Heart right ventricle (tissue), 16 donors: ENCODE data around the gene RNASE4. TPM values are rescaled to one million over a fixed set of nuclear protein-coding genes. Genes with fewer than 3 reads are reported as not detected.
"Not testable (repeated sequence)": the region's sequence is repeated elsewhere in the genome, so short reads cannot be mapped to it uniquely, and the experiment has no call there.

Experiments
- ATAC-seq, 8 donors: fragments of 200-7000 bp; cut with Tn5 transposase; one replicate each; pipeline ENCODE4 v1.9.1; 2020; ENCODE audit warnings: mild to moderate bottlenecking in 8 of 8, moderate library complexity in 8 of 8, moderate number of reproducible peaks in 1 of 8
- DNase-seq, 2 donors: peaks; one replicate each; pipeline ENCODE4 v3.0.0-alpha.2; 2020
- H3K27ac ChIP-seq, 10 donors: fragments of 200-600 bp; sonication (generic) in 2 of 10; one replicate each; pipeline versions ENCODE4 v1.5.0 to v1.8.0; 2020 to 2022; ENCODE audit warnings: mild to moderate bottlenecking in 3 of 10
- H3K27me3 ChIP-seq, 7 donors: fragments of 200-600 bp; one replicate each; pipeline ENCODE4 v1.8.0; 2021 to 2022; ENCODE audit warnings: mild to moderate bottlenecking in 2 of 7
- H3K36me3 ChIP-seq, 9 donors: fragments of 200-600 bp; sonication (generic) in 1 of 9; one replicate each; pipeline versions ENCODE4 v1.5.0 to v1.8.0; 2020 to 2022; ENCODE audit warnings: mild to moderate bottlenecking in 2 of 9
- H3K4me1 ChIP-seq, 9 donors: fragments of 200-600 bp; sonication (generic) in 1 of 9; one replicate each; pipeline versions ENCODE4 v1.5.0 to v1.8.0; 2020 to 2022; ENCODE audit warnings: mild to moderate bottlenecking in 4 of 9
- H3K4me3 ChIP-seq, 10 donors: fragments of 200-600 bp; sonication (generic) in 2 of 10; one replicate each; pipeline versions ENCODE4 v1.5.0 to v1.8.0; 2020 to 2022; ENCODE audit warnings: mild to moderate bottlenecking in 7 of 10, moderate library complexity in 2 of 10
- H3K9me3 ChIP-seq, 11 donors: fragments of 200-600 bp in 10 of 11; sonication (generic) in 2 of 11; one replicate each; pipeline versions ENCODE4 v1.5.0 to v1.8.0; 2013 to 2022; ENCODE audit warnings: mild to moderate bottlenecking in 2 of 11, control low read depth in 1 of 11, moderate library complexity in 1 of 11
- CTCF ChIP-seq, 9 donors: fragments of 200-600 bp; sonication (generic) in 2 of 9; IDR thresholded peaks; one replicate each; pipeline versions ENCODE4 v1.5.0 to v1.8.0; 2021 to 2022; ENCODE audit warnings: antibody characterized with exemption in 9 of 9, mild to moderate bottlenecking in 5 of 9, moderate library complexity in 1 of 9
- WGBS, 2 donors: extraction: QIAGEN DNeasy Blood & Tissue Kit; methylation state at CpG; one replicate each; pipeline ENCODE4 v1.1.7; 2013; ENCODE audit warnings: inconsistent platforms in 1 of 2; 5-methylcytosine and 5-hydroxymethylcytosine counted together
- intact Hi-C, 10 donors: fragments of 100-400 bp; cut with DNase I; formaldehyde crosslinking; loops; one replicate each; pipeline versions ENCODE4 v1.11.1 to v1.14.2; 2022
- polyA plus RNA-seq, 2 donors: library from polyadenylated mRNA; stranded (reverse); fragments of 200-250 nt; gene quantifications; one replicate each; pipeline ENCODE4 v1.2.3, GENCODE V29; 2013
- total RNA-seq, 10 donors: library from RNA; stranded (reverse); fragmentation: NEBNext Ultra II Directional in 3 of 10; extraction: Animal tissue kit (Norgen Biotek cat#: 25700) in 3 of 10; gene quantifications; one replicate each; pipeline versions ENCODE4 v1.2.1 to v1.2.4, GENCODE V29; 2021 to 2023
- donor health status: Arrhythmogenic right ventricular cardiomyopathy.
- donor health status: ischemic (EF 13 %, LVEDD 7.1; RV severe dilation, severe dysfunction).
- donor health status: healthy with polysubstance abuse.
- donor health status: DM: no; HTN: yes; CAD: no.
- donor health status: DM: no; HTN: no; CAD: no.
- donor health status: ischemic (EF 25% LVEDD 6.9; RV normal size, moderate dysfunction).
- donor health status: ischemic (EF 25% LVEDD 5.7; RV mildly dilated, moderate dysfunction).
- donor health status: healthy.
- donor health status: DM: yes; HTN: yes; CAD: no.
- donor health status: Ischemic cardiomyopathy.
- donor health status: ischemic (EF 35%, LVEDD 5.7; RV mildly dilated, moderate dysfunction).
- donor health status: nonischemic (EF 11% LVEDD 7.7; RV severe dilation, severe dysfunction).
- donor health status: DM: yes; HTN: yes; CAD: no.
- donor health status: PGD.
- donor health status: ischemic (EF 29% LVEDD 5.4; RV normal size, mild dysfunction).
- donor health status: nonischemic (EF 23%, LVEDD 6.1; RV moderate dilation, normal function).

RNASE4 gene
- total and polyA plus RNA-seq, 12 donors, result 2.3 to 16.2 (median 4.5) TPM

GRCh38 chr14:20698934-20699333 is 14.6 kb downstream of the RNASE4 start:
- no peak for DNase-seq
- Histone ChIP-seq H3K4me3 (no peak overlapping the region), H3K9me3 (no peaks in the 10 kb centered on the region), H3K27ac (no peak overlapping the region), H3K36me3 (peaks cover 0 to 24% (median 0%) of the 10 kb centered on the region in 9 donors), H3K27me3 (no peaks in the 10 kb centered on the region), H3K4me1 (peaks cover 0 to 10% (median 0%) of the 10 kb centered on the region in 9 donors)
- intact Hi-C loops, result loop anchor here in 9 of 10 donors (1.0 to 10.0 kb wide), 9 partner anchors 58 to 343 kb away; partner anchors contain the start of gene RNASE7 (in 2 of the 9)
- no peak for ATAC-seq
- WGBS, 2 donors, result 85 to 93% methylated on average over 5 of the region's 5 CpGs
- no peak for TF ChIP-seq CTCF (IDR thresholded peaks at IDR 0.05)

GRCh38 chr14:20699931-20700330 is 15.6 kb downstream of the RNASE4 start:
- intact Hi-C loops, result loop anchor here in 9 of 10 donors (2.0 to 10.0 kb wide), 10 partner anchors 57 to 342 kb away; partner anchors contain the start of genes RNASE7 (in 2 of the 9), EDDM3B (in 1 of the 9) and RNASE1 (in 1 of the 9)

GRCh38 chr14:20700965-20701364 is 16.6 kb downstream of the RNASE4 start:
- WGBS, 2 donors, result 93 to 97% methylated on average over 7 of the region's 7 CpGs
- not testable (repeated sequence) for ATAC-seq, H3K27me3 ChIP-seq, H3K4me3 ChIP-seq, DNase-seq, H3K9me3 ChIP-seq, H3K27ac ChIP-seq
- Histone ChIP-seq H3K4me1 (peaks cover 0 to 10% (median 0%) of the 10 kb centered on the region in 9 donors), H3K36me3 (peaks cover 0 to 12% (median 0%) of the 10 kb centered on the region in 9 donors)
- intact Hi-C loops, result loop anchor here in 2 of 10 donors (10.0 kb wide), 2 partner anchors 64 to 104 kb away; partner anchors contain the start of genes EDDM3B (in 1 of the 2) and RNASE1 (in 1 of the 2)

More at GRCh38 chr14:20699931-20700330, 15.6 kb downstream of the RNASE4 start:
- H3K4me3 ChIP-seq, result no peak overlapping the region
- ATAC-seq, result no peak
- no peaks in the 10 kb centered on the region for H3K27me3 ChIP-seq
- H3K4me1 ChIP-seq, result peaks cover 0 to 10% (median 0%) of the 10 kb centered on the region in 9 donors
- no peaks in the 10 kb centered on the region for H3K9me3 ChIP-seq
- DNase-seq, result no peak
- no peak overlapping the region for H3K27ac ChIP-seq
- no peak for TF ChIP-seq CTCF (IDR thresholded peaks at IDR 0.05)
- H3K36me3 ChIP-seq, result peaks cover 0 to 16% (median 0%) of the 10 kb centered on the region in 9 donors

- no peaks in the 10 kb centered on the region for H3K36me3 ChIP-seq
- 47 to 56% methylated on average over 4 of the region's 4 CpGs for WGBS, 2 donors
- H3K27me3 ChIP-seq, result no peaks in the 10 kb centered on the region
- ATAC-seq (peak in 2 of 8 donors; percentile 35 to 40), DNase-seq (no peak)
- H3K4me3 ChIP-seq, result no peak overlapping the region
- intact Hi-C loops, result loop anchor here in 2 of 10 donors (10.0 kb wide), 2 partner anchors 58 to 98 kb away; partner anchors contain the start of genes EDDM3B (in 1 of the 2) and RNASE1 (in 1 of the 2)
- peaks cover 0 to 13% (median 5%) of the 10 kb centered on the region in 9 donors for H3K4me1 ChIP-seq
- no peak for TF ChIP-seq CTCF (IDR thresholded peaks at IDR 0.05)
- H3K9me3 ChIP-seq, result peaks cover 0 to 12% (median 0%) of the 10 kb centered on the region in 11 donors
- peak overlapping the region in 8 of 10 donors; percentile 25 to 77 (median 48) for H3K27ac ChIP-seq
These were observed 22.4 kb downstream of the RNASE4 start for GRCh38 chr14:20706657-20707355.
